OCI-LY3 (cell line): Measurements from ENCODE around the gene IL4R.

Experiments
- H2AFZ ChIP-seq: fragments of 200-600, 300-600 bp; shearing (Covaris generic); 2 replicates; pipeline ENCODE4 v1.6.0; 2014; ENCODE audit warnings: antibody characterized with exemption, low read depth, low read length
- H3K27ac ChIP-seq: fragments of 200-600, 300-600 bp; sonication (generic); 2 replicates; pipeline ENCODE4 v1.5.1; 2014; ENCODE audit warnings: mild to moderate bottlenecking, low read length, moderate library complexity, mixed read lengths
- H3K27me3 ChIP-seq: fragments of 200-600, 300-600 bp; sonication (generic); 2 replicates; pipeline ENCODE4 v1.6.1; 2014; ENCODE audit warnings: low read depth, low read length, mixed read lengths
- H3K36me3 ChIP-seq: fragments of 200-600, 300-600 bp; sonication (generic); replicated peaks from 2 replicates; pipeline ENCODE3; 2014; ENCODE audit warnings: low read depth, low read length, mixed read lengths
- H3K4me1 ChIP-seq: fragments of 300-600, 200-600 bp; sonication (generic); 2 replicates; pipeline ENCODE4 v1.6.1; 2014; ENCODE audit warnings: low read length, mixed read lengths
- H3K4me2 ChIP-seq: fragments of 200-600, 300-600 bp; sonication (generic); 2 replicates; pipeline ENCODE4 v1.6.1; 2014; ENCODE audit warnings: low read length, mixed read lengths
- H3K4me3 ChIP-seq: fragments of 300-600, 200-600 bp; sonication (generic); 2 replicates; pipeline ENCODE4 v1.5.1; 2014; ENCODE audit warnings: antibody characterized with exemption, mild to moderate bottlenecking, low read length, moderate library complexity
- H3K79me2 ChIP-seq: fragments of 300-600, 200-600 bp; shearing (Covaris generic); 2 replicates; pipeline ENCODE4 v1.6.1; 2014; ENCODE audit warnings: mild to moderate bottlenecking, low read length, mixed read lengths
- H3K9ac ChIP-seq: fragments of 300-600, 200-600 bp; shearing (Covaris generic); 2 replicates; pipeline ENCODE4 v1.6.0; 2014; ENCODE audit warnings: mild to moderate bottlenecking, low read length, moderate library complexity
- H3K9me3 ChIP-seq: fragments of 200-600, 300-600 bp; shearing (Covaris generic); 2 replicates; pipeline ENCODE4 v1.6.1; 2014; ENCODE audit warnings: low read length, mixed read lengths; ENCODE audit not compliant: insufficient read depth
- H4K20me1 ChIP-seq: fragments of 200-600, 300-600 bp; sonication (generic); 2 replicates; pipeline ENCODE4 v1.6.1; 2016; ENCODE audit warnings: low read length, mixed read lengths; ENCODE audit not compliant: insufficient read depth
- EZH2phosphoT487 ChIP-seq: fragments of 200-600 bp; shearing (Covaris generic); IDR thresholded peaks from 2 replicates; pipeline ENCODE4 v1.6.1; 2018; ENCODE audit warnings: antibody characterized with exemption, mixed run types, low read depth
- TF ChIP-seq, protein P1 (sequence below): fragments of 200-600, 300-600 bp; sonication (generic); IDR thresholded peaks from 2 replicates; pipeline ENCODE4 v1.5.1; 2014; ENCODE audit warnings: antibody characterized with exemption, low read length, low read depth

Gene IL4R

DNA sequence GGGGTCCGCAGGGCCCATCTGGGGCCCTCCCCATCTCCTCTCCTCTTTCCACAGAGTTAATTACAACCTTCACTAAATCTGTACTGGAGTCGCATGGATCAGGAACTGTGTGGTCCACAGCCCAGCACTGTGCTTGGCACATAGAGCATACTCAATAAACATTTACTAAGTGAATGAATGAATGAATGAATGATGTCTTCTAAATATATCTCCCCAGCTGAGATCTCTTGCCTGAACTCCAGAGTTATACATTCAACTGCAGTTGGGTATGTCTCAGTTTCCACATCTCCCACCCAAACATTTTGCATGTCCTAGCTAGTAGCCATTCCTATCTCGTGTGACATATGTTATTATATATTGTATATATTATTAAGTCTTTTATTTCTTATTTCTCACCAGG is 59.5 kb downstream of the IL4R start:
- peak overlapping the region; percentile 83; the same call in 1 of the 2 replicates for H3K9ac ChIP-seq
- H2AFZ ChIP-seq, result no peak overlapping the region
- peaks cover 75% of the 10 kb centered on the region for H3K4me1 ChIP-seq
- H3K27me3 ChIP-seq, result no peaks in the 10 kb centered on the region
- no peaks in the 10 kb centered on the region for H4K20me1 ChIP-seq
- TF ChIP-seq, protein P1, sequence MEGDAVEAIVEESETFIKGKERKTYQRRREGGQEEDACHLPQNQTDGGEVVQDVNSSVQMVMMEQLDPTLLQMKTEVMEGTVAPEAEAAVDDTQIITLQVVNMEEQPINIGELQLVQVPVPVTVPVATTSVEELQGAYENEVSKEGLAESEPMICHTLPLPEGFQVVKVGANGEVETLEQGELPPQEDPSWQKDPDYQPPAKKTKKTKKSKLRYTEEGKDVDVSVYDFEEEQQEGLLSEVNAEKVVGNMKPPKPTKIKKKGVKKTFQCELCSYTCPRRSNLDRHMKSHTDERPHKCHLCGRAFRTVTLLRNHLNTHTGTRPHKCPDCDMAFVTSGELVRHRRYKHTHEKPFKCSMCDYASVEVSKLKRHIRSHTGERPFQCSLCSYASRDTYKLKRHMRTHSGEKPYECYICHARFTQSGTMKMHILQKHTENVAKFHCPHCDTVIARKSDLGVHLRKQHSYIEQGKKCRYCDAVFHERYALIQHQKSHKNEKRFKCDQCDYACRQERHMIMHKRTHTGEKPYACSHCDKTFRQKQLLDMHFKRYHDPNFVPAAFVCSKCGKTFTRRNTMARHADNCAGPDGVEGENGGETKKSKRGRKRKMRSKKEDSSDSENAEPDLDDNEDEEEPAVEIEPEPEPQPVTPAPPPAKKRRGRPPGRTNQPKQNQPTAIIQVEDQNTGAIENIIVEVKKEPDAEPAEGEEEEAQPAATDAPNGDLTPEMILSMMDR, result no peak
- no peak for TF ChIP-seq EZH2phosphoT487
- peaks cover 9% of the 10 kb centered on the region; the same call in 1 of the 2 replicates for H3K9me3 ChIP-seq
- peak overlapping the region; percentile 99 for H3K27ac ChIP-seq
- H3K4me2 ChIP-seq, result peak overlapping the region; percentile 50
- peaks cover 5% of the 10 kb centered on the region for H3K36me3 ChIP-seq
- H3K4me3 ChIP-seq, result no peak overlapping the region
- peaks cover 22% of the 10 kb centered on the region for H3K79me2 ChIP-seq

DNA sequence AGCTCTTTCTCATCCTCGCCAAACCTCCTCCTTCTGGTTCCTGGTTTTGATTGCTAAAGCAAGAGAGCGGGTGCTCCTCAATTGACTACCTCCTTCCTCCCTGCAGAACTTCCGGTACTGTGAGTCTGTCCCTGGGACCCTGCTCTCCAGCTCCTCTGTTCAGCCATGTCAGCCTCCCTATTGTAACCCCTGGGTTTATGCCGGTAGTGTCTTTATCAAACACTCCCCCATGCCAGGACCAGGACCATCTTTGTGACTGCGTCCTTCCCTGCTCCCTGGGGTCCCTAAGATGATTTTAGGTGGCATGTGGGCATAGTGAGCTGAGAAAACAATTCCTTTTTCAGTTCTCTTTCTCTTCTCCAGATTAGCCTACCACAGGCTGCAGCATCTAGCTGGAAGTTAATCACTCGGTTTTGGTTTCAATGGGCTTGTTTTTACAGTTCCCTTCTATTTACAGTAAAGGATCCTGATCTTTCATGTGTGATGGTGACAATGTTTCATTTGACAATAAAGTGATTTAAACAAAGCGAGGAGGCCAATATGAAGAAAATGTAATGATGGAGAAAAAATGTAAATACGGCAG is 60.5 kb downstream of the IL4R start:
- H3K79me2 ChIP-seq, result peaks cover 29% of the 10 kb centered on the region
- H2AFZ ChIP-seq, result no peak overlapping the region
- no peaks in the 10 kb centered on the region for H4K20me1 ChIP-seq
- peak overlapping the region; percentile 73 for H3K4me3 ChIP-seq
- H3K27ac ChIP-seq, result peak overlapping the region; percentile 99
- peak overlapping the region; percentile 81 for H3K4me2 ChIP-seq
- peaks cover 76% of the 10 kb centered on the region for H3K4me1 ChIP-seq
- TF ChIP-seq, protein P1, result no peak
- TF ChIP-seq EZH2phosphoT487, result no peak
- H3K27me3 ChIP-seq, result no peaks in the 10 kb centered on the region
- H3K9ac ChIP-seq, result peak overlapping the region; percentile 83
- peaks cover 5% of the 10 kb centered on the region for H3K36me3 ChIP-seq
- peaks cover 9% of the 10 kb centered on the region; the same call in 1 of the 2 replicates for H3K9me3 ChIP-seq

DNA sequence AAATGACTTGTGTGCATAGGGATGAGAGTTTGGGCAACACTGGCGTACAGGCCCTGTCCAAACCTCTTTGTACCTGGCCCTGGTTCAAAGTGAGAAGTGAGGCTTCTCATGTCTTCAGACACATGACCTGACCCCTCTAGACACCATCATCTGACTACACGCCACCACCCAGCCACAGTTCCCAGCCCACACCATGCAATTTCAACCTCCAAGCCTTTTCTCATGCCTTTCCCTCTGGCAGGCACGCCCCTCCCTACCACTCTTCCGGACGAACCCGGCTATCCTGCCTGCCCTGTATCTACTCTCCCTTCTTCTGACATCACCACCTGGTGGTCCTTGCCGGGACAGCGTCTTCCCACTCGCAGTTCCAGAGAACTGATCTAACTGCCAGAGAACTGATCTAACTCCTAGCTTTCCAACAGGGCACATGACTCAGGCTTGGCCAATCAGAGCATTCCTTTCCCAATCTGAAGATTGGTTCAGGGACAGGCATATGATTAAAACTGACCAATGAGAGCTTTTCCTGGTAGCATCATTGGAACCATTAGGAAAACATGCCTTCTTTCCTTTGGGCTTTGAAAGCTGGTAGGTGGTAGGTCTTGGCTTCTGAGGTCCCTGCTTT is 61.1 kb downstream of the IL4R start:
- Histone ChIP-seq H3K4me3 (peak overlapping the region; percentile 73), H4K20me1 (no peaks in the 10 kb centered on the region), H3K4me2 (peak overlapping the region; percentile 81), H3K4me1 (peaks cover 82% of the 10 kb centered on the region), H3K9ac (peak overlapping the region; percentile 83), H3K9me3 (peaks cover 9% of the 10 kb centered on the region; the same call in 1 of the 2 replicates), H3K27ac (peak overlapping the region; percentile 99), H2AFZ (no peak overlapping the region), H3K79me2 (peaks cover 32% of the 10 kb centered on the region), H3K27me3 (no peaks in the 10 kb centered on the region), H3K36me3 (peaks cover 4% of the 10 kb centered on the region)
- TF ChIP-seq, protein P1, result peak; percentile 36; the same call in 1 of the 2 replicates
- no peak for TF ChIP-seq EZH2phosphoT487

DNA sequence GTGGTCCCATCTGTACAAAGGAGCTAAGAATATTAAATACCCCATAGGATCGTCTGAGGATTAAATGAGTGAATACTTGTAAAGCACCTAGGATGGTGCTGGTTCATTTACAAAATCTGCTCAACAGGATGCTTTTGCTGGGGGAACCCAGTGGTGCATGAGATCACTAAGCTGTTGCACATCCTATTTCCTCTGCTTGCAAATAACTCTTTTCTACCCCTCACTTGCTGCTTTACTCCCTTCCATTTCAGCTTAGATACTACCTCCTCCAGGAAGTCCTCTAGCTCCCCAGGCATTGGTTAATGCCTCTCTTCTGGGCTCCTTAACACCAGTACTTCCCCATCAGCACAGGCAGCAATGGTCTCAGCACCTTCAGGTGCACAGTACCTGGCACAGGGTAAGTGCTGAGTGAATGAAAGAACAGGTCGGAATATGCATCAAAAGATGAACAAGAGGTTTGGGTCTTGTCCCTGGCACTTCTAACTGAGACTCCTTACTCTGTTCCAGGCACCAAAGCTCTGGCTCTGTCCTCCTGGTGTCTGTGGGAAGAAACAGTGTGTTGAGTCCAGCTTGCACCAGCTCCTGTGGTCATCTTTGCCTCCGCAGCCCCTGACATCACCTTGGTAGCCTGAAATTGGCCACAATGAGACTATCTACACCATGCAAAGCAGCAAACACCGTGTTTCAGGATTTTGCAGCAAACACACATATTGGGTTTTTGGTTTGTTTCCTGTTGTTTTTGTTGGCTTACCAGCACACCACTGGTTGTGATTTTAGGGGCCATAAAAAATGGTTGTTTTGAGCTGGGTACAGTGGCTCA is 64.1 kb downstream of the IL4R start:
- peaks cover 97% of the 10 kb centered on the region for H3K4me1 ChIP-seq
- peak overlapping the region; percentile 78 for H3K4me2 ChIP-seq
- H3K27me3 ChIP-seq, result no peaks in the 10 kb centered on the region
- peak overlapping the region; percentile 81 for H3K9ac ChIP-seq
- H3K4me3 ChIP-seq, result peak overlapping the region; percentile 55
- peak overlapping the region; percentile 99 for H3K27ac ChIP-seq
- no peak overlapping the region for H2AFZ ChIP-seq
- no peaks in the 10 kb centered on the region for H4K20me1 ChIP-seq
- TF ChIP-seq, protein P1, result no peak
- TF ChIP-seq EZH2phosphoT487, result no peak
- H3K9me3 ChIP-seq, result no peaks in the 10 kb centered on the region
- peaks cover 3% of the 10 kb centered on the region for H3K36me3 ChIP-seq
- H3K79me2 ChIP-seq, result peaks cover 32% of the 10 kb centered on the region
